ENCODE results near the gene SNU13.

- TF ChIP-seq EZH2 (IDR thresholded peaks at IDR 0.05; ENCODE audit: low read length, missing control alignments) (no peak), CTCF (conservative IDR thresholded peaks at IDR 0.05 in 1 of 2, IDR thresholded peaks at IDR 0.05 in 1 of 2; ENCODE audit: low read depth in 1 of 2, low read length in 2 of 2) (no peak)
Measured at GRCh38 chr22:41636467-41636866, 52.2 kb downstream of the SNU13 start.

Data from fibroblast of lung (primary cell).